ENCODE data around the gene TTR.

- TF ChIP-seq CTCF (conservative IDR thresholded peaks at IDR 0.05; ENCODE audit: low read length) (no peak), EZH2phosphoT487 (IDR thresholded peaks at IDR 0.05; ENCODE audit: borderline replicate concordance) (no peak)
Observed at GRCh38 chr18:31617031-31617717, 25.5 kb downstream of the TTR start.

All from Loucy (cell line).